Nephron (organoid): ENCODE results near the gene CPZ.
A peak's percentile ranks its signal among the peaks of the same experiment; 100 is the strongest.

Experiments
- H3K27ac Mint-ChIP-seq, 3 experiments: 2 replicates each; pipeline ENCODE4 v1.8.0; 2020; ENCODE audit warnings: mixed read lengths in 3 of 3, mild to moderate bottlenecking in 2 of 3, moderate library complexity in 1 of 3
- H3K27me3 Mint-ChIP-seq: 2 replicates; pipeline ENCODE4 v1.8.0; 2021; ENCODE audit warnings: low read depth, mild to moderate bottlenecking, moderate library complexity, mixed read lengths
- H3K36me3 Mint-ChIP-seq: 2 replicates; pipeline ENCODE4 v1.8.0; 2020; ENCODE audit warnings: low read depth, mixed read lengths
- H3K4me1 Mint-ChIP-seq: 2 replicates; pipeline ENCODE4 v1.8.0; 2020; ENCODE audit warnings: mixed read lengths
- H3K4me3 Mint-ChIP-seq, 3 experiments: 2 replicates each; pipeline ENCODE4 v1.8.0; 2020; ENCODE audit warnings: mild to moderate bottlenecking in 3 of 3, mixed read lengths in 3 of 3, moderate library complexity in 2 of 3
- H3K9me3 Mint-ChIP-seq: 2 replicates; pipeline ENCODE4 v1.8.0; 2020; ENCODE audit warnings: mixed read lengths
- CTCF ChIP-seq, 3 experiments: fragments of 200-600 bp; sonication (generic); IDR thresholded peaks; one replicate each; pipeline ENCODE4 v1.5.0; 2021; ENCODE audit warnings: antibody characterized with exemption in 3 of 3; ENCODE audit not compliant: unreplicated experiment in 3 of 3

Gene CPZ

GRCh38 chr4:8585186-8585585 is 7.4 kb upstream of the CPZ start:
- no peak overlapping the region for H3K4me3 Mint-ChIP-seq

GRCh38 chr4:8585721-8586212 is 6.8 kb upstream of the CPZ start:
- H3K27ac Mint-ChIP-seq = peak overlapping the region in 2 of 3 experiments; percentile 57 to 67
- H3K27me3 Mint-ChIP-seq = peaks cover 66% of the 10 kb centered on the region
- H3K4me3 Mint-ChIP-seq = peak overlapping the region in 1 of 3 experiments; percentile 32
- H3K4me1 Mint-ChIP-seq = peaks cover 32% of the 10 kb centered on the region
- H3K36me3 Mint-ChIP-seq = no peaks in the 10 kb centered on the region
- TF ChIP-seq CTCF (IDR thresholded peaks at IDR 0.05; ENCODE audit: unreplicated experiment in 3 of 3) = no peak
- peaks cover 3% of the 10 kb centered on the region for H3K9me3 Mint-ChIP-seq

More at GRCh38 chr4:8585186-8585585, 7.4 kb upstream of the CPZ start:
- TF ChIP-seq CTCF (IDR thresholded peaks at IDR 0.05; ENCODE audit: unreplicated experiment in 3 of 3) = peak in 2 of 3 experiments; percentile 25 to 31
- Mint-ChIP-seq H3K9me3 (peaks cover 3% of the 10 kb centered on the region), H3K27ac (peak overlapping the region in 1 of 3 experiments; percentile 67), H3K27me3 (peaks cover 65% of the 10 kb centered on the region), H3K4me1 (peaks cover 26% of the 10 kb centered on the region), H3K36me3 (no peaks in the 10 kb centered on the region)

GRCh38 chr4:8586246-8586645 is 6.3 kb upstream of the CPZ start:
- peak overlapping the region in 2 of 3 experiments; percentile 38 to 49 for H3K4me3 Mint-ChIP-seq
- peak overlapping the region in 2 of 3 experiments; percentile 57 to 67 for H3K27ac Mint-ChIP-seq
- peaks cover 34% of the 10 kb centered on the region for H3K4me1 Mint-ChIP-seq

GRCh38 chr4:8586671-8587468 is 5.7 kb upstream of the CPZ start:
- peaks cover 72% of the 10 kb centered on the region for H3K27me3 Mint-ChIP-seq
- peaks cover 39% of the 10 kb centered on the region for H3K4me1 Mint-ChIP-seq
- H3K36me3 Mint-ChIP-seq = no peaks in the 10 kb centered on the region
- peak in 1 of 3 experiments; percentile 10 for TF ChIP-seq CTCF (IDR thresholded peaks at IDR 0.05; ENCODE audit: unreplicated experiment in 3 of 3)
- H3K27ac Mint-ChIP-seq = peak overlapping the region in 2 of 3 experiments; percentile 57 to 67
- H3K4me3 Mint-ChIP-seq = peak overlapping the region in 1 of 3 experiments; percentile 49
- H3K9me3 Mint-ChIP-seq = peaks cover 3% of the 10 kb centered on the region

More at GRCh38 chr4:8586246-8586645, 6.3 kb upstream of the CPZ start:
- Mint-ChIP-seq H3K27me3 (peaks cover 68% of the 10 kb centered on the region), H3K9me3 (peaks cover 3% of the 10 kb centered on the region), H3K36me3 (no peaks in the 10 kb centered on the region)
- no peak for TF ChIP-seq CTCF (IDR thresholded peaks at IDR 0.05; ENCODE audit: unreplicated experiment in 3 of 3)

GRCh38 chr4:8587469-8588195 is 4.9 kb upstream of the CPZ start:
- no peaks in the 10 kb centered on the region for H3K9me3 Mint-ChIP-seq
- H3K4me1 Mint-ChIP-seq = peaks cover 39% of the 10 kb centered on the region
- H3K27ac Mint-ChIP-seq = no peak overlapping the region
- H3K4me3 Mint-ChIP-seq = no peak overlapping the region
- peaks cover 69% of the 10 kb centered on the region for H3K27me3 Mint-ChIP-seq
- TF ChIP-seq CTCF (IDR thresholded peaks at IDR 0.05; ENCODE audit: unreplicated experiment in 3 of 3) = no peak
- H3K36me3 Mint-ChIP-seq = no peaks in the 10 kb centered on the region
